Measurements from ENCODE around the gene SIPA1L2.

DNA sequence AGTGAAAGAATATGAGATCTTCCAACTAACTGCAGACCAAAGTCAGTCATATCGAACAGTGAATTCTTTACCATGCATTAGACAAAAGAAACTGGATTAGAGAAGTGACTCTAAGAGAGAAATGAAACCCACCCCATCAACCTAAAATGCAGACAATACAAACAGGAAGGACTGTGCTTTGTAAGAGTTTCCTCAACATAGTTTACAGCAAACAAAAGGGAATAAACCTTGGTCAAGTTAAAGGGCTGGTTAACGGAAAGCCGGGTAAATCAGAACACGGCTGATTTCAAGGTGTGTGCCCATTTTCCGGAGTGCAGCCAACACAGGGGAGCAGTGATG lies 39.2 kb downstream of the SIPA1L2 start:
- no peak for TF ChIP-seq CTCF (IDR thresholded peaks at IDR 0.05)
- no peak for TF ChIP-seq POLR2A (IDR thresholded peaks at IDR 0.05)

Data from uterus (tissue), 2 donors.